Left lung (tissue), 10 donors: ENCODE measurements around the gene ZNF407. TPM values are rescaled to one million over a fixed set of nuclear protein-coding genes. Genes with fewer than 3 reads are reported as not detected.

Experiments used
- ATAC-seq: fragments of 200-7000 bp; cut with Tn5 transposase; one replicate; pipeline ENCODE4 v1.9.1; 2020; ENCODE audit warnings: moderate library complexity
- DNase-seq, 4 donors: peaks; one replicate each; pipeline ENCODE4 v3.0.0-alpha.2; 2013 to 2020
- H3K27ac ChIP-seq, 2 donors: fragments of 200-600 bp; sonication (generic) in 1 of 2; one replicate each; pipeline versions ENCODE4 v1.5.0 to v1.8.0; 2020 to 2021
- H3K27me3 ChIP-seq, 2 donors: fragments of 200-600 bp; sonication (generic) in 1 of 2; one replicate each; pipeline versions ENCODE4 v1.5.0 to v1.8.0; 2020 to 2021
- H3K36me3 ChIP-seq, 2 donors: fragments of 200-600 bp; sonication (generic) in 1 of 2; one replicate each; pipeline versions ENCODE4 v1.5.0 to v1.8.0; 2020 to 2021
- H3K4me1 ChIP-seq, 2 donors: fragments of 200-600 bp; one replicate each; pipeline ENCODE4 v1.8.0; 2021
- H3K4me3 ChIP-seq, 2 donors: fragments of 200-600 bp; sonication (generic) in 1 of 2; one replicate each; pipeline versions ENCODE4 v1.5.0 to v1.8.0; 2020 to 2021; ENCODE audit warnings: mild to moderate bottlenecking in 1 of 2
- H3K9me3 ChIP-seq, 2 donors: fragments of 200-600 bp; sonication (generic) in 1 of 2; one replicate each; pipeline versions ENCODE4 v1.5.0 to v1.8.0; 2020 to 2021
- CTCF ChIP-seq, 2 donors: fragments of 200-600 bp; sonication (generic) in 1 of 2; IDR thresholded peaks; one replicate each; pipeline versions ENCODE4 v1.5.0 to v1.8.0; 2021; ENCODE audit warnings: antibody characterized with exemption in 2 of 2
- intact Hi-C, 2 donors: fragments of 100-400 bp; cut with DNase I; formaldehyde crosslinking; loops; one replicate each; pipeline versions ENCODE4 v1.11.2 to v1.14.2; 2022
- polyA plus RNA-seq, 6 donors: library from polyadenylated mRNA; unstranded; fragments of 120-200 nt; gene quantifications; one replicate each; pipeline ENCODE4 v1.2.1, GENCODE V29; 2013; ENCODE audit not compliant: insufficient read length in 6 of 6
- total RNA-seq, 2 donors: library from RNA; stranded (reverse); fragmentation: NEBNext Ultra II Directional; extraction: Animal tissue kit (Norgen Biotek cat#: 25700); gene quantifications; one replicate each; pipeline ENCODE4 v1.2.1, GENCODE V29; 2021
- donor health status: DM: no; HTN: yes; CAD: no.
- donor health status: DM: no; HTN: no; CAD: no.

The ZNF407 gene
- total and polyA plus RNA-seq, 8 donors, result 10.3 to 16.7 (median 11.3) TPM

- no peak overlapping the region for H3K27ac ChIP-seq
- intact Hi-C loops, result no loop called here
Measured at GRCh38 chr18:75105551-75106254, 508.0 kb downstream of the ZNF407 start.

GRCh38 chr18:75106746-75107145 lies 509.1 kb downstream of the ZNF407 start:
- H3K27ac ChIP-seq, result no peak overlapping the region
- H3K9me3 ChIP-seq, result no peaks in the 10 kb centered on the region
- no peaks in the 10 kb centered on the region for H3K4me1 ChIP-seq
- no peaks in the 10 kb centered on the region for H3K27me3 ChIP-seq
- H3K36me3 ChIP-seq, result no peaks in the 10 kb centered on the region
- TF ChIP-seq CTCF (IDR thresholded peaks at IDR 0.05), result no peak
- intact Hi-C loops, result no loop called here
- H3K4me3 ChIP-seq, result no peak overlapping the region
- ATAC-seq (no peak), DNase-seq (no peak)

More at GRCh38 chr18:75105551-75106254, 508.0 kb downstream of the ZNF407 start:
- no peak overlapping the region for H3K4me3 ChIP-seq
- no peak for DNase-seq
- H3K27me3 ChIP-seq, result no peaks in the 10 kb centered on the region
- H3K9me3 ChIP-seq, result no peaks in the 10 kb centered on the region
- TF ChIP-seq CTCF (IDR thresholded peaks at IDR 0.05), result no peak
- no peak for ATAC-seq
- H3K36me3 ChIP-seq, result no peaks in the 10 kb centered on the region
- H3K4me1 ChIP-seq, result no peaks in the 10 kb centered on the region

GRCh38 chr18:75107196-75107930 lies 509.7 kb downstream of the ZNF407 start:
- no peak for DNase-seq
- intact Hi-C loops, result no loop called here

GRCh38 chr18:75107931-75108276 lies 510.2 kb downstream of the ZNF407 start:
- H3K27ac ChIP-seq, result no peak overlapping the region
- no peak for DNase-seq
- H3K27me3 ChIP-seq, result no peaks in the 10 kb centered on the region
- TF ChIP-seq CTCF (IDR thresholded peaks at IDR 0.05), result no peak
- intact Hi-C loops, result no loop called here
- H3K9me3 ChIP-seq, result no peaks in the 10 kb centered on the region
- no peak overlapping the region for H3K4me3 ChIP-seq
- no peaks in the 10 kb centered on the region for H3K36me3 ChIP-seq
- no peaks in the 10 kb centered on the region for H3K4me1 ChIP-seq
- ATAC-seq, result no peak

More at GRCh38 chr18:75107196-75107930, 509.7 kb downstream of the ZNF407 start:
- ATAC-seq, result no peak
- H3K27me3 ChIP-seq, result no peaks in the 10 kb centered on the region
- H3K4me3 ChIP-seq, result no peak overlapping the region
- H3K36me3 ChIP-seq, result no peaks in the 10 kb centered on the region
- no peaks in the 10 kb centered on the region for H3K9me3 ChIP-seq
- no peaks in the 10 kb centered on the region for H3K4me1 ChIP-seq
- no peak for TF ChIP-seq CTCF (IDR thresholded peaks at IDR 0.05)
- H3K27ac ChIP-seq, result no peak overlapping the region

GRCh38 chr18:75108579-75109318 lies 511.1 kb downstream of the ZNF407 start:
- DNase-seq, result no peak
- TF ChIP-seq CTCF (IDR thresholded peaks at IDR 0.05), result no peak
- H3K27ac ChIP-seq, result no peak overlapping the region
- ATAC-seq, result no peak
- intact Hi-C loops, result no loop called here
- no peaks in the 10 kb centered on the region for H3K27me3 ChIP-seq
- no peak overlapping the region for H3K4me3 ChIP-seq
- H3K4me1 ChIP-seq, result no peaks in the 10 kb centered on the region
- no peaks in the 10 kb centered on the region for H3K9me3 ChIP-seq
- no peaks in the 10 kb centered on the region for H3K36me3 ChIP-seq
